Panc1 (cell line): ENCODE results near the gene TTLL5. TPM values are rescaled to one million over a fixed set of nuclear protein-coding genes. Genes with fewer than 3 reads are reported as not detected.

Experiments
- ATAC-seq: fragments of 200-7000 bp; cut with Tn5 transposase; 2 replicates; pipeline ENCODE4 v1.9.1; 2020; ENCODE audit warnings: mild to moderate bottlenecking, moderate library complexity
- BruUV-seq: library from RNA; stranded (reverse); fragments of 400-500 nt; replicated peaks from 2 replicates; lab custom pipeline; 2021; lab: Mats Ljungman, UMichigan
- CTCF ChIA-PET: fragments of 300-600 bp; sonication (Branson Sonifier 250); formaldehyde crosslinking; loops from one replicate; lab custom pipeline; 2022; ENCODE audit warnings: antibody characterized with exemption; lab: Charles Lee
- POLR2A ChIA-PET: fragments of 300-600 bp; sonication (Branson Sonifier 250); formaldehyde crosslinking; loops from one replicate; lab custom pipeline; 2022; ENCODE audit warnings: antibody characterized with exemption; lab: Charles Lee
- DNase-seq: peaks from one replicate; pipeline ENCODE4 v3.0.0-alpha.2; 2010; ENCODE audit warnings: low read depth, low spot score
- H3K27ac ChIP-seq: 2 replicates; pipeline ENCODE4 v1.5.1; 2011; ENCODE audit warnings: mild to moderate bottlenecking, low read length, inconsistent platforms
- H3K27me3 ChIP-seq: fragments of 200-500 bp; sonication (Bioruptor generic); 2 replicates; pipeline ENCODE4 v1.6.0; 2014; ENCODE audit warnings: low read length, inconsistent platforms; ENCODE audit not compliant: control insufficient read depth, insufficient read depth
- H3K36me3 ChIP-seq: fragments of 200-500 bp; sonication (Bioruptor generic); 2 replicates; pipeline ENCODE4 v1.5.1; 2014; ENCODE audit warnings: inconsistent platforms, mild to moderate bottlenecking, low read length, moderate library complexity; ENCODE audit not compliant: control insufficient read depth, insufficient read depth
- H3K4me1 ChIP-seq: 2 replicates; pipeline ENCODE4 v1.5.1; 2011; ENCODE audit warnings: inconsistent platforms, mild to moderate bottlenecking, low read length, moderate library complexity; ENCODE audit not compliant: control insufficient read depth, insufficient read depth
- H3K4me3 ChIP-seq, 2 experiments: 2 replicates each; pipeline ENCODE4 v1.5.1; 2011 to 2012; ENCODE audit warnings: low read depth in 2 of 2, low read length in 2 of 2, mild to moderate bottlenecking in 2 of 2, inconsistent platforms in 1 of 2, moderate library complexity in 1 of 2
- H3K9me3 ChIP-seq: fragments of 200-500 bp; sonication (Bioruptor generic); 2 replicates; pipeline ENCODE4 v1.5.1; 2014; ENCODE audit warnings: low read depth, mild to moderate bottlenecking, inconsistent platforms, low read length, moderate library complexity; ENCODE audit not compliant: control insufficient read depth, insufficient read depth
- POLR2AphosphoS5 ChIP-seq: IDR thresholded peaks from 2 replicates; pipeline ENCODE4 v1.6.1; 2012; ENCODE audit warnings: mild to moderate bottlenecking, low read depth, low read length, moderate library complexity
- SIN3A ChIP-seq: IDR thresholded peaks from 2 replicates; pipeline ENCODE4 v1.6.1; 2012; ENCODE audit warnings: low read depth, mild to moderate bottlenecking, low read length, moderate library complexity, borderline replicate concordance; ENCODE audit not compliant: insufficient read depth
- TCF7L2 ChIP-seq: IDR thresholded peaks from 2 replicates; pipeline ENCODE4 v1.6.1; 2011; ENCODE audit warnings: mild to moderate bottlenecking, low read depth, low read length, inconsistent platforms
- in situ Hi-C: cut with HindIII; loops from 2 replicates; pipeline ENCODE4 v1.10.0; 2016; ENCODE audit warnings: low sequenced_read_pairs, low pct_unique_long_range_greater_than_20kb
- intact Hi-C: fragments of 100-400 bp; cut with micrococcal nuclease; formaldehyde crosslinking; loops from one replicate; pipeline ENCODE4 v1.10.0; 2022; ENCODE audit not compliant: unreplicated experiment
- total RNA-seq: library from RNA; stranded (reverse); gene quantifications from one replicate; pipeline ENCODE4 v1.2.1, GENCODE V29; 2021; ENCODE audit not compliant: unreplicated experiment
- TF ChIP-seq, protein P1 (sequence below), 2 experiments: IDR thresholded peaks; 2 replicates each; pipeline ENCODE4 v1.6.1; 2011 to 2012; ENCODE audit warnings: low read depth in 2 of 2, control low read depth in 1 of 2, low read length in 1 of 2, mild to moderate bottlenecking in 1 of 2, moderate library complexity in 1 of 2; ENCODE audit not compliant: insufficient read depth in 1 of 2
- TF ChIP-seq, protein P2 (sequence below): fragments of 450-650 bp; IDR thresholded peaks from 2 replicates; pipeline ENCODE4 v1.5.1; 2017; ENCODE audit warnings: mild to moderate bottlenecking

The TTLL5 gene
- total RNA-seq, 1 experiment from 2014 or later = 23.5 TPM

DNA sequence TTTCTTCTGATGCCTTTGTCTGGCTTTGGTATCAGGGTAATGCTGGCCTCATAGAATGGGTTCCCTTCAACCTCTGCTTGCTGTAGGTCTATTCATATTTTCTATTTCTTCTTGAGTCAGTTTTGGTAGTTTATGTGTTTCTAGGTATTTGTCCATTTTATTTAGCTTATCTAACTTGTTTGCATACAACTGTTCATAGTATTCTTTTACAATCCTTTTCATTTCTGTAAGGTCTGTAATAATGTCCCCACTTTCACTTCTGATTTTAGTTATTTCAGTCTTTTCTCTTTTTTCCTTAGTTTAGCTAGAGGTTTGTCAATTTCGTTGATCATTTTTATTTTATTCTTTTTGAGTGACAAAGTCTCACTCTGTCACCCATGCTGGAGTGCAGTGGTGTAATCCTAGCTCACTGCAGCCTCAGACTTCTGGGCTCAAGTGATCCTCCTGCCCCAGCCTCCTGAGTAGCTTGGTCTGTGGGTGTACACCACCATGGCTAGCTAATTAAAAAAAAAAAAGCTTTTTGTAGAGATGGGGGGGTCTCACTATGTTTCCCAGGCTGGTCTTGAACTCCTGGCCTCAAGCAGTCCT, 11.7 kb downstream of the TTLL5 start:
- Histone ChIP-seq H3K27ac (no peak overlapping the region), H3K27me3 (no peaks in the 10 kb centered on the region), H3K36me3 (peaks cover 8% of the 10 kb centered on the region; the same call in 1 of the 2 replicates), H3K4me1 (no peaks in the 10 kb centered on the region), H3K4me3 (no peak overlapping the region), H3K9me3 (no peaks in the 10 kb centered on the region)
- DNase-seq (no peak), ATAC-seq (no peak)
- in situ Hi-C loops = no loop called here
- POLR2A ChIA-PET = no interaction called here
- intact Hi-C loops = no loop called here
- no TSS peak for BruUV-seq
- TF ChIP-seq SIN3A (no peak), TCF7L2 (no peak), POLR2AphosphoS5 (no peak)
- TF ChIP-seq, protein P1, sequence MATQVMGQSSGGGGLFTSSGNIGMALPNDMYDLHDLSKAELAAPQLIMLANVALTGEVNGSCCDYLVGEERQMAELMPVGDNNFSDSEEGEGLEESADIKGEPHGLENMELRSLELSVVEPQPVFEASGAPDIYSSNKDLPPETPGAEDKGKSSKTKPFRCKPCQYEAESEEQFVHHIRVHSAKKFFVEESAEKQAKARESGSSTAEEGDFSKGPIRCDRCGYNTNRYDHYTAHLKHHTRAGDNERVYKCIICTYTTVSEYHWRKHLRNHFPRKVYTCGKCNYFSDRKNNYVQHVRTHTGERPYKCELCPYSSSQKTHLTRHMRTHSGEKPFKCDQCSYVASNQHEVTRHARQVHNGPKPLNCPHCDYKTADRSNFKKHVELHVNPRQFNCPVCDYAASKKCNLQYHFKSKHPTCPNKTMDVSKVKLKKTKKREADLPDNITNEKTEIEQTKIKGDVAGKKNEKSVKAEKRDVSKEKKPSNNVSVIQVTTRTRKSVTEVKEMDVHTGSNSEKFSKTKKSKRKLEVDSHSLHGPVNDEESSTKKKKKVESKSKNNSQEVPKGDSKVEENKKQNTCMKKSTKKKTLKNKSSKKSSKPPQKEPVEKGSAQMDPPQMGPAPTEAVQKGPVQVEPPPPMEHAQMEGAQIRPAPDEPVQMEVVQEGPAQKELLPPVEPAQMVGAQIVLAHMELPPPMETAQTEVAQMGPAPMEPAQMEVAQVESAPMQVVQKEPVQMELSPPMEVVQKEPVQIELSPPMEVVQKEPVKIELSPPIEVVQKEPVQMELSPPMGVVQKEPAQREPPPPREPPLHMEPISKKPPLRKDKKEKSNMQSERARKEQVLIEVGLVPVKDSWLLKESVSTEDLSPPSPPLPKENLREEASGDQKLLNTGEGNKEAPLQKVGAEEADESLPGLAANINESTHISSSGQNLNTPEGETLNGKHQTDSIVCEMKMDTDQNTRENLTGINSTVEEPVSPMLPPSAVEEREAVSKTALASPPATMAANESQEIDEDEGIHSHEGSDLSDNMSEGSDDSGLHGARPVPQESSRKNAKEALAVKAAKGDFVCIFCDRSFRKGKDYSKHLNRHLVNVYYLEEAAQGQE (IDR thresholded peaks at IDR 0.05; ENCODE audit: insufficient read depth in 1 of 2, low read depth in 2 of 2, low read length in 1 of 2) = no peak
- TF ChIP-seq, protein P2, sequence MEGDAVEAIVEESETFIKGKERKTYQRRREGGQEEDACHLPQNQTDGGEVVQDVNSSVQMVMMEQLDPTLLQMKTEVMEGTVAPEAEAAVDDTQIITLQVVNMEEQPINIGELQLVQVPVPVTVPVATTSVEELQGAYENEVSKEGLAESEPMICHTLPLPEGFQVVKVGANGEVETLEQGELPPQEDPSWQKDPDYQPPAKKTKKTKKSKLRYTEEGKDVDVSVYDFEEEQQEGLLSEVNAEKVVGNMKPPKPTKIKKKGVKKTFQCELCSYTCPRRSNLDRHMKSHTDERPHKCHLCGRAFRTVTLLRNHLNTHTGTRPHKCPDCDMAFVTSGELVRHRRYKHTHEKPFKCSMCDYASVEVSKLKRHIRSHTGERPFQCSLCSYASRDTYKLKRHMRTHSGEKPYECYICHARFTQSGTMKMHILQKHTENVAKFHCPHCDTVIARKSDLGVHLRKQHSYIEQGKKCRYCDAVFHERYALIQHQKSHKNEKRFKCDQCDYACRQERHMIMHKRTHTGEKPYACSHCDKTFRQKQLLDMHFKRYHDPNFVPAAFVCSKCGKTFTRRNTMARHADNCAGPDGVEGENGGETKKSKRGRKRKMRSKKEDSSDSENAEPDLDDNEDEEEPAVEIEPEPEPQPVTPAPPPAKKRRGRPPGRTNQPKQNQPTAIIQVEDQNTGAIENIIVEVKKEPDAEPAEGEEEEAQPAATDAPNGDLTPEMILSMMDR = no peak
- CTCF ChIA-PET = no interaction called here

DNA sequence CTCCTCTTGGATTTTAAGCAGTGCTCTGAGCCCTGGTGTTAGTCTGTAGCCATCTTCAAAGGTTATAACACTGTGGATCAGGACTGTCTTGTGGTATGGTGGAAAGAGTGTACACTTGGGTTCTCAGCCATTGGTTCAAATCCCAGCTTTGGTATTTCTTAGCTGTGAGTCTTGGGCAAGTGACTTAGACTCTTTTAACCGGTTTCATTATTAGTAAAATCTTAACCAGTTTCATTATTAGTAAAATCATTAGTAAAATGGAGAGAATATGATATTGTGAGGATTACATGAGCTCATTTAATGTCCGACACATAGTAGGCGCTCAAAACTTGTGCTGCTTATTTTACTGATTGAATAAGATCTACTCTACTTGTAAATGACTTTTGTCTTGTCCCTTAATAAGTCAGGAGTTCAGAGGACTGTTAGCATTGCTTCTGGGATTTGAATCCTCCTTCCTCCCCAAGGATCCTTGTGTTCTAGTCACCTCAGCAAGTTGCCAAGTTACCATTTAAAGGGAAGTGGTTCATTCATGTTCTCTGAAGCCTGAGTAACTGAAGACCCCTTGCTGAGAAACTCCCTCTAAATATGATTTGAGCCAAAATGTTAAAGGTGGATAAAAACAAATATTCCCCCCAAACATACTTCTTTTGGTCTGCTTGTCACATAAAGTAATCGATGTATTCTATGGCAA, 12.4 kb downstream of the TTLL5 start:
- TF ChIP-seq, protein P2 = no peak
- no peak for TF ChIP-seq SIN3A
- TF ChIP-seq POLR2AphosphoS5 = no peak
- TF ChIP-seq, protein P1 (IDR thresholded peaks at IDR 0.05; ENCODE audit: insufficient read depth in 1 of 2, low read depth in 2 of 2, low read length in 1 of 2) = no peak
- TF ChIP-seq TCF7L2 = no peak

More for the DNA sequence above, 12.4 kb downstream of the TTLL5 start:
- Histone ChIP-seq H3K36me3 (peaks cover 8% of the 10 kb centered on the region; the same call in 1 of the 2 replicates), H3K27me3 (no peaks in the 10 kb centered on the region), H3K4me1 (no peaks in the 10 kb centered on the region), H3K9me3 (no peaks in the 10 kb centered on the region), H3K4me3 (no peak overlapping the region), H3K27ac (no peak overlapping the region)
- ChIA-PET POLR2A (no interaction called here), CTCF (no interaction called here)
- ATAC-seq = no peak
- in situ Hi-C loops (no loop called here), intact Hi-C loops (no loop called here)
- DNase-seq = no peak
- BruUV-seq = no TSS peak
